Stimulated activated CD4-positive, alpha-beta T cell treated with anti-CD3 and anti-CD28 coated beads, TNF-alpha, amount 100 ng/mL, for 24 hours (primary cell): ENCODE measurements around the gene SFRP5.

ENCODE experiments used
- DNase-seq, 3 experiments: peaks; one replicate each; pipeline ENCODE4 v3.0.0-alpha.2; 2020; ENCODE audit warnings: low read depth in 3 of 3

Gene SFRP5

GRCh38 chr10:97736902-97737769 lies 34.7 kb downstream of the SFRP5 start, which contains the start of gene ZFYVE27:
TSS of gene ZFYVE27 (plus strand) at chr10:97737128. CDS start at chr10:97738478, 1,350 bp downstream.
- peak; percentile 92 to 98 (median 93) for DNase-seq

- no peak for DNase-seq
These were observed 35.3 kb downstream of the SFRP5 start for GRCh38 chr10:97736403-97736901.

GRCh38 chr10:97734021-97734420 lies 37.8 kb downstream of the SFRP5 start:
- no peak for DNase-seq

- no peak for DNase-seq
These were observed 38.5 kb downstream of the SFRP5 start for GRCh38 chr10:97733256-97733655.

- DNase-seq: no peak
These were observed 39.8 kb downstream of the SFRP5 start for GRCh38 chr10:97732052-97732359.

GRCh38 chr10:97731346-97732051 lies 40.3 kb downstream of the SFRP5 start:
- peak in 2 of 3 experiments; percentile 32 to 34 for DNase-seq

- no peak for DNase-seq
These were observed 42.8 kb downstream of the SFRP5 start for GRCh38 chr10:97729014-97729413.

GRCh38 chr10:97726636-97727178 lies 45.1 kb downstream of the SFRP5 start:
- no peak for DNase-seq

- no peak for DNase-seq
These were observed 47.4 kb downstream of the SFRP5 start for GRCh38 chr10:97724341-97724941.

GRCh38 chr10:97723001-97723400 lies 48.8 kb downstream of the SFRP5 start:
- no peak for DNase-seq

GRCh38 chr10:97721871-97722780 lies 49.7 kb downstream of the SFRP5 start:
- DNase-seq: no peak

GRCh38 chr10:97719602-97720001 lies 52.2 kb downstream of the SFRP5 start:
- DNase-seq: no peak

- no peak for DNase-seq
These were observed 53.1 kb downstream of the SFRP5 start for GRCh38 chr10:97718659-97719142.

GRCh38 chr10:97718178-97718577 lies 53.6 kb downstream of the SFRP5 start:
- no peak for DNase-seq

- DNase-seq: no peak
These were observed 54.2 kb downstream of the SFRP5 start for GRCh38 chr10:97717627-97718026.
